ENCODE data around the gene CDH11. TPM values are rescaled to one million over a fixed set of nuclear protein-coding genes. Genes with fewer than 3 reads are reported as not detected.
A peak's percentile ranks its signal among the peaks of the same experiment; 100 is the strongest.

Gene CDH11
- total and polyA plus RNA-seq, 8 donors: 2.2 to 171 (median 15.2) TPM

DNA sequence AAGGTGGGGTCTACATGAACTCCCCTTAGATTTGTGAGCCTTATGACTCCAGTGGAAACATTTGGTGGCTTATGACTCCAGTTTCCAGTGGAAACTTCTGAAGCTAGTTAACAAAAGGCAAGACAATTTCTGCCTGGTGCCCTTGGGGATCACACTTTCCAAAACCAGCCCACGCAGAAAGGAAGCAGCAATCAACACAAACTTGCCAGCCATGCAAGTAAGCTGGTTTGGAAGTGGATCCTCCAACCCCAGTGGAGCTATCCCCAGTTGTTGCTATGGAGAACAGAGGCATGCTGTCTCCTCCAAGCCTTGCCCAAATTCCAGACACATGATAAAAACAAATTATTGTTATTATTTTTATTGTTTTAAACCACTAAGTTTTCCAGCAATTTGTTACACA, 130.9 kb downstream of the CDH11 start:
- Histone ChIP-seq H3K27ac (no peak overlapping the region), H3K4me3 (no peak overlapping the region), H3K27me3 (no peaks in the 10 kb centered on the region), H3K9me3 (no peaks in the 10 kb centered on the region), H3K36me3 (peaks cover 0 to 53% (median 28%) of the 10 kb centered on the region in 4 donors), H3K4me1 (no peaks in the 10 kb centered on the region)
- TF ChIP-seq POLR2A (IDR thresholded peaks at IDR 0.05): no peak
- TF ChIP-seq EP300 (IDR thresholded peaks at IDR 0.05): no peak
- TF ChIP-seq, protein P1, sequence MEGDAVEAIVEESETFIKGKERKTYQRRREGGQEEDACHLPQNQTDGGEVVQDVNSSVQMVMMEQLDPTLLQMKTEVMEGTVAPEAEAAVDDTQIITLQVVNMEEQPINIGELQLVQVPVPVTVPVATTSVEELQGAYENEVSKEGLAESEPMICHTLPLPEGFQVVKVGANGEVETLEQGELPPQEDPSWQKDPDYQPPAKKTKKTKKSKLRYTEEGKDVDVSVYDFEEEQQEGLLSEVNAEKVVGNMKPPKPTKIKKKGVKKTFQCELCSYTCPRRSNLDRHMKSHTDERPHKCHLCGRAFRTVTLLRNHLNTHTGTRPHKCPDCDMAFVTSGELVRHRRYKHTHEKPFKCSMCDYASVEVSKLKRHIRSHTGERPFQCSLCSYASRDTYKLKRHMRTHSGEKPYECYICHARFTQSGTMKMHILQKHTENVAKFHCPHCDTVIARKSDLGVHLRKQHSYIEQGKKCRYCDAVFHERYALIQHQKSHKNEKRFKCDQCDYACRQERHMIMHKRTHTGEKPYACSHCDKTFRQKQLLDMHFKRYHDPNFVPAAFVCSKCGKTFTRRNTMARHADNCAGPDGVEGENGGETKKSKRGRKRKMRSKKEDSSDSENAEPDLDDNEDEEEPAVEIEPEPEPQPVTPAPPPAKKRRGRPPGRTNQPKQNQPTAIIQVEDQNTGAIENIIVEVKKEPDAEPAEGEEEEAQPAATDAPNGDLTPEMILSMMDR (IDR thresholded peaks at IDR 0.05): no peak
- no peak for TF ChIP-seq POLR2AphosphoS5 (IDR thresholded peaks at IDR 0.05)
- no peak for DNase-seq
- 64 to 92% (median 82%) methylated on average over 1 of the region's 1 CpG for WGBS, 5 donors
- intact Hi-C loops (cut with DNase I; ENCODE audit: low total_unique reads): no loop called here

DNA sequence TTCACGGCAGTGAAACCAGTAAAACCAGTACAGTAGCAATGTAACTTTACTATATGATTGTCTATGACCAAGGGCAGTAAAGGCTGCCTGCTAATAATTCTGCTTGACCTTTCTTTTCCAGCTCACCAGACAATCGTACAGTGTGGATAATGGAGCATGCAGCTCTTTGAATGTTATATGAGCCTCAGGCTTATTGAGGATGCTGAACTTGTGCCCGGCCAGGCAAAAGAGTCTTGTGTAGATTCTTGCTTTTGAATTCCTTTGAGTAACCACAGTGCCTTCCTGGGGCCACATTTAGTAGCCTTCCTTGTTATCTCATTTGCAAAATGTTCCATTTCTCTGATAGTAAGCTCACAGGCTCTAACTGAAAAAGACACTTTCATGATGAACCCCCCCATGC, 131.8 kb downstream of the CDH11 start:
- Histone ChIP-seq H3K4me1 (no peaks in the 10 kb centered on the region), H3K27ac (no peak overlapping the region), H3K27me3 (no peaks in the 10 kb centered on the region), H3K4me3 (no peak overlapping the region), H3K36me3 (peaks cover 0 to 53% (median 29%) of the 10 kb centered on the region in 4 donors), H3K9me3 (no peaks in the 10 kb centered on the region)
- intact Hi-C loops (cut with DNase I; ENCODE audit: low total_unique reads): no loop called here
- DNase-seq: no peak
- 55 to 61% (median 57%) methylated on average over 3 of the region's 3 CpGs for WGBS, 5 donors
- TF ChIP-seq, protein P1 (IDR thresholded peaks at IDR 0.05): no peak
- TF ChIP-seq POLR2AphosphoS5 (IDR thresholded peaks at IDR 0.05) (no peak), POLR2A (IDR thresholded peaks at IDR 0.05) (no peak), EP300 (IDR thresholded peaks at IDR 0.05) (no peak)

DNA sequence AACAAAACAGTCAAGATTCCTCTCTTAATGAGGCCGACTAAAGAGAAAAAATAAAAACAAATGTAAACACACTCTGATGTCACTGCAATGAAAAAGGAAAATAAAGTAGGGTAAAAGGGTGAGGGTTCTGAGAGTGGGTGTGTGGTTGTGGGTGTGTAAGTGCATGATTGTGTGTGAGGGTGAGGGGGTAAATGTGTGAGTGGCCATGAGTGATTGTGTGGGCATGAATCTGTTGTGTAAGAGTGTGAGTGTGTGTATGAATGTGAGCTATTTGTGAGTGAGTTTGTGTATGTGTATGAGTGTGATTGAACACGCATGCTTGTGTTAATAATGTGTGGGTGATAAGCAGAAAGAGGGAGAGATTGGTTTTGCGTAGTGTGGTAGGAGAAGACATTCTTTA, 132.8 kb downstream of the CDH11 start:
- no peak for DNase-seq
- TF ChIP-seq POLR2AphosphoS5 (IDR thresholded peaks at IDR 0.05) (no peak), POLR2A (IDR thresholded peaks at IDR 0.05) (no peak), EP300 (IDR thresholded peaks at IDR 0.05) (no peak)
- TF ChIP-seq, protein P1 (IDR thresholded peaks at IDR 0.05): no peak
- Histone ChIP-seq H3K4me3 (no peak overlapping the region), H3K4me1 (no peaks in the 10 kb centered on the region), H3K27ac (no peak overlapping the region), H3K36me3 (peaks cover 0 to 53% (median 29%) of the 10 kb centered on the region in 4 donors), H3K9me3 (no peaks in the 10 kb centered on the region), H3K27me3 (no peaks in the 10 kb centered on the region)
- 65 to 81% (median 67%) methylated on average over 3 of the region's 3 CpGs for WGBS, 5 donors
- intact Hi-C loops (cut with DNase I; ENCODE audit: low total_unique reads): no loop called here

DNA sequence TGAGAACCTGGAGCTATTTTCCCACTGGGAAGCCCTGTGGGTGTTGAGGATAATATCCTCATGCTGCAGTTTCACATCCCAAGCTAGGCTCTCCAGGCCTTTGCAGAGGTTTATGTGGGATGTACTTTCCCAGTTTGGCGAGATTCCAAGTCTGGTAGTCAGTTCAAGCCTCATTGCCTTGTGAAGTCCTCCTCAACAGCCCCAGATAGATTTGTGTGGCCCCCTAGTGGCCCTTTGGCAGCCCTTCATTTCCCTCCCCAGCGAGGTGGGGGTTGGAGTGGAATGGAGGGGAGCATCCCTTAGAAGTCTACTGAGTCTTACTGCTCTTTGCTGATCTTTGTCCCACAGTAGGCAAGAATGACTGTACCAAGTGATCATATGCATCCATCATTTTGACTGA, 137.9 kb downstream of the CDH11 start:
- intact Hi-C loops (cut with DNase I; ENCODE audit: low total_unique reads): no loop called here
- peaks cover 0 to 4% (median 0%) of the 10 kb centered on the region in 4 donors for H3K4me1 ChIP-seq
- no peaks in the 10 kb centered on the region for H3K9me3 ChIP-seq
- 13 to 31% (median 23%) methylated on average over 2 of the region's 2 CpGs for WGBS, 5 donors
- H3K36me3 ChIP-seq: peaks cover 0 to 39% (median 19%) of the 10 kb centered on the region in 4 donors
- DNase-seq: peak in 1 of 2 donors; percentile 73
- H3K27me3 ChIP-seq: no peaks in the 10 kb centered on the region
- H3K4me3 ChIP-seq: no peak overlapping the region
- no peak for TF ChIP-seq POLR2A (IDR thresholded peaks at IDR 0.05)
- TF ChIP-seq, protein P1 (IDR thresholded peaks at IDR 0.05): peak in 2 of 7 experiments; percentile 11 to 21
- peak overlapping the region in 1 of 5 donors; percentile 14 for H3K27ac ChIP-seq

All from stomach (tissue), 9 donors.